MM.1S (cell line): Measurements from ENCODE around the gene POLR3B.

Experiments
- EZH2 ChIP-seq: fragments of 300-600 bp; sonication (generic); optimal IDR thresholded peaks from 2 replicates; pipeline ENCODE3; 2017; ENCODE audit warnings: low read depth, mild to moderate bottlenecking, antibody characterized with exemption, low read length, mixed read lengths
- EZH2phosphoT487 ChIP-seq: fragments of 300-600 bp; sonication (generic); IDR thresholded peaks from 2 replicates; pipeline ENCODE4 v1.6.1; 2018; ENCODE audit warnings: antibody characterized with exemption, low read length
- TF ChIP-seq, protein P1 (sequence below): fragments of 300-600 bp; sonication (generic); IDR thresholded peaks from 2 replicates; pipeline ENCODE4 v1.5.1; 2016; ENCODE audit warnings: antibody characterized with exemption, low read length, mixed read lengths

GRCh38 chr12:106409878-106410277 lies 52.3 kb downstream of the POLR3B start:
- TF ChIP-seq, protein P1, sequence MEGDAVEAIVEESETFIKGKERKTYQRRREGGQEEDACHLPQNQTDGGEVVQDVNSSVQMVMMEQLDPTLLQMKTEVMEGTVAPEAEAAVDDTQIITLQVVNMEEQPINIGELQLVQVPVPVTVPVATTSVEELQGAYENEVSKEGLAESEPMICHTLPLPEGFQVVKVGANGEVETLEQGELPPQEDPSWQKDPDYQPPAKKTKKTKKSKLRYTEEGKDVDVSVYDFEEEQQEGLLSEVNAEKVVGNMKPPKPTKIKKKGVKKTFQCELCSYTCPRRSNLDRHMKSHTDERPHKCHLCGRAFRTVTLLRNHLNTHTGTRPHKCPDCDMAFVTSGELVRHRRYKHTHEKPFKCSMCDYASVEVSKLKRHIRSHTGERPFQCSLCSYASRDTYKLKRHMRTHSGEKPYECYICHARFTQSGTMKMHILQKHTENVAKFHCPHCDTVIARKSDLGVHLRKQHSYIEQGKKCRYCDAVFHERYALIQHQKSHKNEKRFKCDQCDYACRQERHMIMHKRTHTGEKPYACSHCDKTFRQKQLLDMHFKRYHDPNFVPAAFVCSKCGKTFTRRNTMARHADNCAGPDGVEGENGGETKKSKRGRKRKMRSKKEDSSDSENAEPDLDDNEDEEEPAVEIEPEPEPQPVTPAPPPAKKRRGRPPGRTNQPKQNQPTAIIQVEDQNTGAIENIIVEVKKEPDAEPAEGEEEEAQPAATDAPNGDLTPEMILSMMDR, result no peak
- TF ChIP-seq EZH2, result no peak
- TF ChIP-seq EZH2phosphoT487, result no peak
